C4-2B (cell line): Measurements from ENCODE around the gene TRIM25.
"Not testable (repeated sequence)": the region's sequence is repeated elsewhere in the genome, so short reads cannot be mapped to it uniquely, and the experiment has no call there.

Experiments used
- CTCF ChIP-seq: fragments of 450-650 bp; conservative IDR thresholded peaks from 2 replicates; pipeline ENCODE4 v1.5.1; 2017; ENCODE audit warnings: mild to moderate bottlenecking
- ZFX ChIP-seq: fragments of 450-650 bp; IDR thresholded peaks from 2 replicates; pipeline ENCODE4 v1.6.1; 2017

- TF ChIP-seq CTCF, ZFX: not testable (repeated sequence)
Observed at GRCh38 chr17:56938206-56938605, 24.4 kb upstream of the TRIM25 start.
